ENCODE measurements around the gene PELI2.

PELI2 gene

DNA sequence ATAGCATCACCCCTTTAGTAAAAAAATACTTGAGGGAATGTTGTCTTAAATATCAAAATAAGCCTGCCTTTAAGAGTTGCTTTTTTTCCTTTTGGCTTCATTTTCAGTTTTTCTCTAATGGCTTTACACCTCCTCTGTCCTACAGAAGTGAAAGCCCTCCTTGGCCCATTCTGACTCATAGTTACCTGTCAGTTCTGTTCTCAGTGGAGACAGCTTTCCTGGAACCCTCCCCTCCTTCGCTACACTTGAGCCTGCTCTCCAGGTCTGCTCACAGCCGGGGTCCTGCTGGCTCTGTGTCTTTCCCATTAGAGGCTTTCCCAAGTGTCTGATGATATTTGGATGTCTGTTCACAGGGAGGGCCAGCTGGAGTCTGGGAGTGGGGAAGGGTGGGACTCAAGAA is 84.0 kb downstream of the PELI2 start:
- no peak overlapping the region for H3K27ac ChIP-seq (ENCODE audit: low read depth, low read length)

GRCh38 chr14:56205881-56206280 is 87.7 kb downstream of the PELI2 start:
- Histone ChIP-seq H3K79me2 (ENCODE audit: control insufficient read depth, insufficient read depth, low read length, unreplicated experiment) (no peaks in the 10 kb centered on the region), H3K27ac (ENCODE audit: low read depth, low read length) (no peak overlapping the region), H3K36me3 (ENCODE audit: insufficient read depth, low read length) (no peaks in the 10 kb centered on the region), H3K27me3 (ENCODE audit: insufficient read depth, low read length) (no peaks in the 10 kb centered on the region), H3K4me3 (ENCODE audit: low read depth, low read length) (no peak overlapping the region), H2AFZ (ENCODE audit: low read length, unreplicated experiment) (no peak overlapping the region), H3K4me1 (ENCODE audit: control insufficient read depth, insufficient read depth, low read length, unreplicated experiment) (no peaks in the 10 kb centered on the region)

More for the DNA sequence above, 84.0 kb downstream of the PELI2 start:
- H3K4me1 ChIP-seq (ENCODE audit: control insufficient read depth, insufficient read depth, low read length, unreplicated experiment), result peaks cover 19% of the 10 kb centered on the region
- no peaks in the 10 kb centered on the region for H3K36me3 ChIP-seq (ENCODE audit: insufficient read depth, low read length)
- no peak overlapping the region for H2AFZ ChIP-seq (ENCODE audit: low read length, unreplicated experiment)
- H3K79me2 ChIP-seq (ENCODE audit: control insufficient read depth, insufficient read depth, low read length, unreplicated experiment), result no peaks in the 10 kb centered on the region
- no peak overlapping the region for H3K4me3 ChIP-seq (ENCODE audit: low read depth, low read length)
- no peaks in the 10 kb centered on the region for H3K27me3 ChIP-seq (ENCODE audit: insufficient read depth, low read length)

GRCh38 chr14:56206596-56206995 is 88.4 kb downstream of the PELI2 start:
- Histone ChIP-seq H2AFZ (ENCODE audit: low read length, unreplicated experiment) (no peak overlapping the region), H3K4me3 (ENCODE audit: low read depth, low read length) (no peak overlapping the region), H3K27me3 (ENCODE audit: insufficient read depth, low read length) (no peaks in the 10 kb centered on the region), H3K27ac (ENCODE audit: low read depth, low read length) (no peak overlapping the region), H3K79me2 (ENCODE audit: control insufficient read depth, insufficient read depth, low read length, unreplicated experiment) (no peaks in the 10 kb centered on the region), H3K36me3 (ENCODE audit: insufficient read depth, low read length) (no peaks in the 10 kb centered on the region), H3K4me1 (ENCODE audit: control insufficient read depth, insufficient read depth, low read length, unreplicated experiment) (no peaks in the 10 kb centered on the region)

DNA sequence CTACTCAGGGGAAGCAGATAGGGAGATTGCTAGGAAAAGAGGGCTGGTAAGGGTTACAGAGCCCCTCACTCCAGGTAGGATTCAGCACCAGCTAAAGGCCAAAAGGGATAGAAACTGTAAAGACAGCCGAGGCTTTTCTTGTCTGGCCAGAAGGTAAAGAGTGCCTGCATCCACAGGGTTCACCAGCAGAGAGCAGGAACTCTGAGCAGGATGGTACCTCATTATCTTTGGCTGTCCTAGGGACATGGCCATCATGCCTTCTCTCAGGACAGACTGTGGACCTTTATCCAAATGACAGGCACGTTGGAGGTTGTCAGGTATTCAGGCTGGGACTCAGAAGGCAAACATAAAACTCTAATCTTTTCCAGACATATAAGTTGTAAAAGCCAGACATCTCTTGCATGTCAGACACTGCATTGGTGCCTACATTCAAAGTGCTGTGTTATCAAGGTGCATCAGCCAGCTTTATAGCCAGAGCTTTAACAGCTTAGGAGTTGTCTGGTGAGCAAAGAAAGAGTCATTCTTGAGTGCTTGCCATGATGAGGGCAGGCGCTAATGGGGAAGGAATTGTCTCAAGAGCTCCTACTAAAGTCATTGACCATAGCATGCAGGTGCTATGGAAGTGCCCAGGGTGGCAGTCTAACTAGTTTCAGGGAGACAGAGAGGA is 89.5 kb downstream of the PELI2 start:
- no peak overlapping the region for H3K4me3 ChIP-seq (ENCODE audit: low read depth, low read length)
- H3K79me2 ChIP-seq (ENCODE audit: control insufficient read depth, insufficient read depth, low read length, unreplicated experiment), result no peaks in the 10 kb centered on the region

GRCh38 chr14:56208520-56208919 is 90.3 kb downstream of the PELI2 start:
- H3K79me2 ChIP-seq (ENCODE audit: control insufficient read depth, insufficient read depth, low read length, unreplicated experiment), result no peaks in the 10 kb centered on the region
- no peaks in the 10 kb centered on the region for H3K27me3 ChIP-seq (ENCODE audit: insufficient read depth, low read length)
- no peak overlapping the region for H2AFZ ChIP-seq (ENCODE audit: low read length, unreplicated experiment)
- no peaks in the 10 kb centered on the region for H3K36me3 ChIP-seq (ENCODE audit: insufficient read depth, low read length)
- H3K27ac ChIP-seq (ENCODE audit: low read depth, low read length), result no peak overlapping the region
- no peak overlapping the region for H3K4me3 ChIP-seq (ENCODE audit: low read depth, low read length)
- no peaks in the 10 kb centered on the region for H3K4me1 ChIP-seq (ENCODE audit: control insufficient read depth, insufficient read depth, low read length, unreplicated experiment)

More for the DNA sequence above, 89.5 kb downstream of the PELI2 start:
- Histone ChIP-seq H2AFZ (ENCODE audit: low read length, unreplicated experiment) (no peak overlapping the region), H3K36me3 (ENCODE audit: insufficient read depth, low read length) (no peaks in the 10 kb centered on the region), H3K27ac (ENCODE audit: low read depth, low read length) (no peak overlapping the region), H3K27me3 (ENCODE audit: insufficient read depth, low read length) (no peaks in the 10 kb centered on the region), H3K4me1 (ENCODE audit: control insufficient read depth, insufficient read depth, low read length, unreplicated experiment) (no peaks in the 10 kb centered on the region)

- H3K4me3 ChIP-seq (ENCODE audit: low read depth, low read length), result no peak overlapping the region
- no peak overlapping the region for H3K27ac ChIP-seq (ENCODE audit: low read depth, low read length)
- no peaks in the 10 kb centered on the region for H3K4me1 ChIP-seq (ENCODE audit: control insufficient read depth, insufficient read depth, low read length, unreplicated experiment)
- no peaks in the 10 kb centered on the region for H3K27me3 ChIP-seq (ENCODE audit: insufficient read depth, low read length)
- H3K79me2 ChIP-seq (ENCODE audit: control insufficient read depth, insufficient read depth, low read length, unreplicated experiment), result no peaks in the 10 kb centered on the region
- no peak overlapping the region for H2AFZ ChIP-seq (ENCODE audit: low read length, unreplicated experiment)
- H3K36me3 ChIP-seq (ENCODE audit: insufficient read depth, low read length), result no peaks in the 10 kb centered on the region
These were observed 92.4 kb downstream of the PELI2 start for GRCh38 chr14:56210571-56210970.

DNA sequence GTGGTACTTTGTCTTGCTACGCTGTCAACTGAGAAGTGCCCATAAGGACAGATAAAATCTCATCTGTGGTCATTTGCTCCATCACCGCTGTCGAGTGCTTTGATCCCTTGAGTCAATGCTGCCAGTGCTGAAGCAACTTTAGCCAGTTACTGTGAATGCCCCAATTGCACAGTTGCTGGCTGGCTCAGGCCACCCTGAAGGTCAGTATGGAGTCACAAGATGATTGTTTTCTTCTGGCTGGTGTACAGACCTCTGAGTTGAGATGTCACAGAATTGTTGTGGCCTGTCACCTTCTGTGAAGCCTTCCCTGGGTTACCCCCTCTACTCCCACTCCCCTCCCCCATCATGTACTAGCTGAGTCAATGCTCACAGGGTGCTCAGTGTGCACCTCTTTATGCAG is 92.9 kb downstream of the PELI2 start:
- no peaks in the 10 kb centered on the region for H3K79me2 ChIP-seq (ENCODE audit: control insufficient read depth, insufficient read depth, low read length, unreplicated experiment)
- H2AFZ ChIP-seq (ENCODE audit: low read length, unreplicated experiment), result no peak overlapping the region
- H3K36me3 ChIP-seq (ENCODE audit: insufficient read depth, low read length), result no peaks in the 10 kb centered on the region
- no peaks in the 10 kb centered on the region for H3K4me1 ChIP-seq (ENCODE audit: control insufficient read depth, insufficient read depth, low read length, unreplicated experiment)
- H3K27ac ChIP-seq (ENCODE audit: low read depth, low read length), result no peak overlapping the region
- no peak overlapping the region for H3K4me3 ChIP-seq (ENCODE audit: low read depth, low read length)
- no peaks in the 10 kb centered on the region for H3K27me3 ChIP-seq (ENCODE audit: insufficient read depth, low read length)

- Histone ChIP-seq H3K4me3 (ENCODE audit: low read depth, low read length) (no peak overlapping the region), H2AFZ (ENCODE audit: low read length, unreplicated experiment) (no peak overlapping the region), H3K27ac (ENCODE audit: low read depth, low read length) (no peak overlapping the region), H3K4me1 (ENCODE audit: control insufficient read depth, insufficient read depth, low read length, unreplicated experiment) (peaks cover 2% of the 10 kb centered on the region), H3K79me2 (ENCODE audit: control insufficient read depth, insufficient read depth, low read length, unreplicated experiment) (no peaks in the 10 kb centered on the region), H3K36me3 (ENCODE audit: insufficient read depth, low read length) (no peaks in the 10 kb centered on the region), H3K27me3 (ENCODE audit: insufficient read depth, low read length) (no peaks in the 10 kb centered on the region)
These were observed 93.6 kb downstream of the PELI2 start for GRCh38 chr14:56211844-56212243.

DNA sequence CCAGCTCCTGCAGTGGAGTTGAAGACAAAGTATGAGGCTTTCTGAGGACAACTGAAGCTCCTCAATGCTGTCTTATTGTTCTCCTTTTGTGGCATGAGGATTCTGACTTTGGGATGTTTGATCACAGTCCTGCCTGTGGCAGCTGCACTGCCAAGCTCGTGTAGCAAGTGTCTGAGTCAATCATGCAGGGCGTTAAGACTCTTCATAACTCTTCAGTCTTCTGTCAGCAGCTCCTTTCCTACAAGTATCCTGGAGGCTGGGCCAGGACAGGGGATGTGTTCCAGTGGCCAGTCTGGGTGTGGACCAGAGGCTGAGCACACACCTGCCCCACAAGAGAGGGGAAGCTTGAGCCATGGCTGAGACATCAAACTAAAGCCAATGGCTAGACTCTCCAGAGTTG is 94.3 kb downstream of the PELI2 start:
- Histone ChIP-seq H3K79me2 (ENCODE audit: control insufficient read depth, insufficient read depth, low read length, unreplicated experiment) (no peaks in the 10 kb centered on the region), H3K4me1 (ENCODE audit: control insufficient read depth, insufficient read depth, low read length, unreplicated experiment) (peaks cover 5% of the 10 kb centered on the region), H3K36me3 (ENCODE audit: insufficient read depth, low read length) (no peaks in the 10 kb centered on the region), H2AFZ (ENCODE audit: low read length, unreplicated experiment) (no peak overlapping the region), H3K4me3 (ENCODE audit: low read depth, low read length) (no peak overlapping the region), H3K27me3 (ENCODE audit: insufficient read depth, low read length) (no peaks in the 10 kb centered on the region), H3K27ac (ENCODE audit: low read depth, low read length) (no peak overlapping the region)

- peaks cover 5% of the 10 kb centered on the region for H3K4me1 ChIP-seq (ENCODE audit: control insufficient read depth, insufficient read depth, low read length, unreplicated experiment)
- H2AFZ ChIP-seq (ENCODE audit: low read length, unreplicated experiment), result no peak overlapping the region
- H3K27ac ChIP-seq (ENCODE audit: low read depth, low read length), result no peak overlapping the region
- H3K4me3 ChIP-seq (ENCODE audit: low read depth, low read length), result no peak overlapping the region
- no peaks in the 10 kb centered on the region for H3K79me2 ChIP-seq (ENCODE audit: control insufficient read depth, insufficient read depth, low read length, unreplicated experiment)
- H3K36me3 ChIP-seq (ENCODE audit: insufficient read depth, low read length), result no peaks in the 10 kb centered on the region
- no peaks in the 10 kb centered on the region for H3K27me3 ChIP-seq (ENCODE audit: insufficient read depth, low read length)
These were observed 95.1 kb downstream of the PELI2 start for GRCh38 chr14:56213306-56213705.

- H3K79me2 ChIP-seq (ENCODE audit: control insufficient read depth, insufficient read depth, low read length, unreplicated experiment), result no peaks in the 10 kb centered on the region
- no peak overlapping the region for H2AFZ ChIP-seq (ENCODE audit: low read length, unreplicated experiment)
- H3K27me3 ChIP-seq (ENCODE audit: insufficient read depth, low read length), result no peaks in the 10 kb centered on the region
- peaks cover 5% of the 10 kb centered on the region for H3K4me1 ChIP-seq (ENCODE audit: control insufficient read depth, insufficient read depth, low read length, unreplicated experiment)
- H3K27ac ChIP-seq (ENCODE audit: low read depth, low read length), result no peak overlapping the region
- H3K4me3 ChIP-seq (ENCODE audit: low read depth, low read length), result no peak overlapping the region
- no peaks in the 10 kb centered on the region for H3K36me3 ChIP-seq (ENCODE audit: insufficient read depth, low read length)
These were observed 97.0 kb downstream of the PELI2 start for GRCh38 chr14:56215180-56215579.
